Colonic mucosa (tissue), 4 donors: Measurements from ENCODE around the gene AGXT2. TPM values are rescaled to one million over a fixed set of nuclear protein-coding genes. Genes with fewer than 3 reads are reported as not detected.

ENCODE experiments used
- DNase-seq: peaks from one replicate; pipeline ENCODE4 v3.0.0-alpha.2; 2020
- H3K27ac ChIP-seq: fragments of 200-600 bp; one replicate; pipeline ENCODE4 v1.8.0; 2021
- H3K27me3 ChIP-seq: fragments of 200-600 bp; one replicate; pipeline ENCODE4 v1.8.0; 2021
- H3K36me3 ChIP-seq: fragments of 200-600 bp; one replicate; pipeline ENCODE4 v1.8.0; 2021
- H3K4me1 ChIP-seq: fragments of 200-600 bp; one replicate; pipeline ENCODE4 v1.8.0; 2021; ENCODE audit warnings: mild to moderate bottlenecking
- H3K4me3 ChIP-seq: fragments of 200-600 bp; one replicate; pipeline ENCODE4 v1.8.0; 2021
- H3K9ac ChIP-seq, 2 donors: one replicate each; pipeline ENCODE4 v1.7.0; 2013; ENCODE audit warnings: control low read depth in 2 of 2, low read depth in 2 of 2, low read length in 2 of 2
- H3K9me3 ChIP-seq: fragments of 200-600 bp; one replicate; pipeline ENCODE4 v1.8.0; 2021
- CTCF ChIP-seq: fragments of 200-600 bp; IDR thresholded peaks from one replicate; pipeline ENCODE4 v1.8.0; 2022; ENCODE audit warnings: antibody characterized with exemption, mild to moderate bottlenecking
- intact Hi-C: fragments of 100-400 bp; cut with DNase I; formaldehyde crosslinking; loops from one replicate; pipeline ENCODE4 v1.14.1; 2022
- total RNA-seq, 2 donors: library from RNA; stranded (reverse); fragmentation: NEBNext Ultra II Directional in 1 of 2; extraction: Animal tissue kit (Norgen Biotek cat#: 25700) in 1 of 2; gene quantifications; one replicate each; pipeline ENCODE4 v1.2.1, GENCODE V29; 2021
- donor health status: healthy.
- donor health status: DM: no; HTN: no; CAD: no.
- donor health status: DM: no; HTN: no; CAD: no.

AGXT2 gene
- total RNA-seq, 2 donors from 2014 or later = 0.16 TPM; not detected in 1

GRCh38 chr5:35082530-35082929 is 34.8 kb upstream of the AGXT2 start:
- no peak overlapping the region for H3K4me3 ChIP-seq
- no peak overlapping the region for H3K27ac ChIP-seq
- H3K4me1 ChIP-seq = no peaks in the 10 kb centered on the region
- H3K27me3 ChIP-seq = no peaks in the 10 kb centered on the region
- H3K9me3 ChIP-seq = no peaks in the 10 kb centered on the region
- H3K9ac ChIP-seq = no peak overlapping the region
- TF ChIP-seq CTCF = no peak
- no peaks in the 10 kb centered on the region for H3K36me3 ChIP-seq
- intact Hi-C loops = no loop called here
- no peak for DNase-seq

- no peak overlapping the region for H3K27ac ChIP-seq
- H3K9ac ChIP-seq = no peak overlapping the region
- H3K4me3 ChIP-seq = no peak overlapping the region
- no peaks in the 10 kb centered on the region for H3K27me3 ChIP-seq
- no peaks in the 10 kb centered on the region for H3K4me1 ChIP-seq
- H3K36me3 ChIP-seq = no peaks in the 10 kb centered on the region
- intact Hi-C loops = no loop called here
- no peaks in the 10 kb centered on the region for H3K9me3 ChIP-seq
- DNase-seq = no peak
- TF ChIP-seq CTCF = no peak
Measured at GRCh38 chr5:35081134-35081533, 33.4 kb upstream of the AGXT2 start.

GRCh38 chr5:35073160-35073559 is 25.4 kb upstream of the AGXT2 start:
- Histone ChIP-seq H3K4me1 (no peaks in the 10 kb centered on the region), H3K27me3 (no peaks in the 10 kb centered on the region), H3K9me3 (no peaks in the 10 kb centered on the region), H3K27ac (no peak overlapping the region), H3K4me3 (no peak overlapping the region), H3K9ac (no peak overlapping the region), H3K36me3 (no peaks in the 10 kb centered on the region)
- no peak for DNase-seq
- no peak for TF ChIP-seq CTCF
- intact Hi-C loops = no loop called here

- Histone ChIP-seq H3K9ac (no peak overlapping the region), H3K27ac (no peak overlapping the region), H3K27me3 (no peaks in the 10 kb centered on the region), H3K4me3 (no peak overlapping the region), H3K4me1 (no peaks in the 10 kb centered on the region), H3K36me3 (no peaks in the 10 kb centered on the region), H3K9me3 (no peaks in the 10 kb centered on the region)
- TF ChIP-seq CTCF = no peak
- DNase-seq = no peak
- intact Hi-C loops = no loop called here
Measured at GRCh38 chr5:35069188-35069587, 21.4 kb upstream of the AGXT2 start.

- no peak for TF ChIP-seq CTCF
- Histone ChIP-seq H3K36me3 (no peaks in the 10 kb centered on the region), H3K4me3 (no peak overlapping the region), H3K9me3 (no peaks in the 10 kb centered on the region), H3K9ac (no peak overlapping the region), H3K27ac (no peak overlapping the region), H3K27me3 (no peaks in the 10 kb centered on the region), H3K4me1 (no peaks in the 10 kb centered on the region)
- intact Hi-C loops = no loop called here
- DNase-seq = no peak
Measured at GRCh38 chr5:35067985-35068384, 20.2 kb upstream of the AGXT2 start.
